KMS-11 (cell line): ENCODE data around the gene CACNA2D1.

ENCODE experiments used
- H2AFZ ChIP-seq: fragments of 200-600 bp; sonication (generic); 2 replicates; pipeline ENCODE4 v1.6.1; 2016; ENCODE audit warnings: antibody characterized with exemption, mixed run types, low read depth
- H3K27ac ChIP-seq: fragments of 200-600 bp; sonication (generic); 2 replicates; pipeline ENCODE4 v1.6.1; 2016; ENCODE audit warnings: mild to moderate bottlenecking, mixed run types
- H3K27me3 ChIP-seq: fragments of 200-600 bp; sonication (generic); 2 replicates; pipeline ENCODE4 v1.6.1; 2017; ENCODE audit warnings: mild to moderate bottlenecking, low read depth, mixed run types, moderate library complexity; ENCODE audit not compliant: insufficient read depth
- H3K36me3 ChIP-seq: fragments of 200-600 bp; sonication (generic); 2 replicates; pipeline ENCODE4 v1.6.1; 2017; ENCODE audit warnings: mild to moderate bottlenecking, mixed run types; ENCODE audit not compliant: insufficient read depth
- H3K4me1 ChIP-seq: fragments of 200-600 bp; sonication (generic); 2 replicates; pipeline ENCODE4 v1.6.1; 2016; ENCODE audit warnings: mild to moderate bottlenecking, low read depth, mixed run types; ENCODE audit not compliant: poor library complexity, severe bottlenecking
- H3K4me2 ChIP-seq: fragments of 200-600 bp; sonication (generic); 2 replicates; pipeline ENCODE4 v1.7.0; 2016; ENCODE audit warnings: mild to moderate bottlenecking, mixed run types
- H3K4me3 ChIP-seq: fragments of 200-600 bp; sonication (generic); IDR thresholded peaks from 2 replicates; pipeline ENCODE4 v1.6.1; 2017; ENCODE audit warnings: low read depth, low read length, mixed read lengths; ENCODE audit not compliant: insufficient read depth
- H3K79me2 ChIP-seq: fragments of 200-600 bp; sonication (generic); 2 replicates; pipeline ENCODE4 v1.6.1; 2016; ENCODE audit warnings: low read depth, mixed run types; ENCODE audit not compliant: insufficient read depth
- H3K9ac ChIP-seq: fragments of 200-600 bp; sonication (generic); 2 replicates; pipeline ENCODE4 v1.6.1; 2016; ENCODE audit warnings: mild to moderate bottlenecking, mixed run types
- H4K20me1 ChIP-seq: fragments of 200-600 bp; sonication (generic); 2 replicates; pipeline ENCODE4 v1.6.1; 2016; ENCODE audit warnings: mild to moderate bottlenecking, mixed run types; ENCODE audit not compliant: insufficient read depth
- CTCF ChIP-seq: fragments of 200-600 bp; sonication (generic); conservative IDR thresholded peaks from 2 replicates; pipeline ENCODE4 v1.6.1; 2017; ENCODE audit warnings: low read depth, mild to moderate bottlenecking, antibody characterized with exemption, low read length, moderate library complexity, mixed read lengths

The CACNA2D1 gene

DNA sequence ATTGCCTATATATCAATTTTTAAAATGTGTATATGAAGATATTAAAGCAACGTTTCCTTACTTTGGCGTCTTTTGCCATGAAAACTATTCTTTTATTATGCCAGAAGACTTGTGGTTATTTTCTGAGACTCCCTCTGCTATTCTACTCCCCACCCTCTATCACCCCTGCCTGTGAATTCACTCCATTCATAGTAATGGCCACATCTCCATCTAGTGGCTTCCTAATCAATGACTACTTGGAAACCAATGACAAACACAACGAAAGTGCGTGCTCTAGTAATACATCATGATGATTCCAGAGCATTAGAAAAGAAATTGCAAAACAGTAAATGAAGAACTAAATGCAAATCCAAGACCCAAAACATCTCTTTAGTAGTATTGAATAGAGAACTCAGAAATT is 487.1 kb downstream of the CACNA2D1 start:
- Histone ChIP-seq H3K9ac (no peak overlapping the region), H3K36me3 (no peaks in the 10 kb centered on the region), H3K27ac (no peak overlapping the region), H4K20me1 (no peaks in the 10 kb centered on the region), H3K4me3 (no peak overlapping the region), H3K4me2 (peak overlapping the region; percentile 80), H3K79me2 (no peaks in the 10 kb centered on the region), H2AFZ (no peak overlapping the region), H3K27me3 (no peaks in the 10 kb centered on the region), H3K4me1 (peaks cover 70% of the 10 kb centered on the region)
- peak; percentile 89 for TF ChIP-seq CTCF

DNA sequence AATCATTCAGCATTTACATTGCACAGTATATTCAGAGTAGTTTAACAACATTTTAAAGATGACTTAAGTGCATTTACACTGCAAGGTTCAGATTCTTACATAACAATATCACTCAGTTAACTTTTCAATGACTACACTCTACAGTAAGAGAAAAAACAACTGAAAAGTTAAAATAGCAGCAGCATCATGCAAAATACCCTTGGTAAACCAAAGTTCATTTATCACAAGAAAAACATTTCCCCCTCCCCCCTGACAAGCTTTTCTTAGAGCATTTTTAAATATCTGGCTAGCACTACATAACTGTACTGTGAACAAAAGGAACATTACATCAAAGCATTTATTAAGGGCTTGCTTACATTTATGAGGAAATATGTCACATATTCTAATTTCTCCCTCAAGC is 494.3 kb downstream of the CACNA2D1 start:
- Histone ChIP-seq H3K4me1 (peaks cover 18% of the 10 kb centered on the region), H2AFZ (no peak overlapping the region), H3K4me2 (no peak overlapping the region), H3K79me2 (no peaks in the 10 kb centered on the region), H3K27me3 (no peaks in the 10 kb centered on the region), H3K4me3 (no peak overlapping the region), H3K36me3 (no peaks in the 10 kb centered on the region), H3K9ac (no peak overlapping the region), H4K20me1 (no peaks in the 10 kb centered on the region), H3K27ac (no peak overlapping the region)
- no peak for TF ChIP-seq CTCF

GRCh38 chr7:81944058-81944457 is 499.5 kb downstream of the CACNA2D1 start:
- H3K79me2 ChIP-seq = no peaks in the 10 kb centered on the region
- H3K4me2 ChIP-seq = no peak overlapping the region
- TF ChIP-seq CTCF = no peak
- H3K27ac ChIP-seq = no peak overlapping the region
- no peak overlapping the region for H3K4me3 ChIP-seq
- H3K27me3 ChIP-seq = no peaks in the 10 kb centered on the region
- H3K36me3 ChIP-seq = no peaks in the 10 kb centered on the region
- no peak overlapping the region for H2AFZ ChIP-seq
- no peaks in the 10 kb centered on the region for H3K4me1 ChIP-seq
- H3K9ac ChIP-seq = no peak overlapping the region
- no peaks in the 10 kb centered on the region for H4K20me1 ChIP-seq

- no peak overlapping the region for H3K27ac ChIP-seq
- H2AFZ ChIP-seq = no peak overlapping the region
- no peak overlapping the region for H3K9ac ChIP-seq
- no peaks in the 10 kb centered on the region for H3K36me3 ChIP-seq
- no peaks in the 10 kb centered on the region for H3K27me3 ChIP-seq
- no peak overlapping the region for H3K4me2 ChIP-seq
- no peaks in the 10 kb centered on the region for H4K20me1 ChIP-seq
- TF ChIP-seq CTCF = no peak
- H3K4me3 ChIP-seq = no peak overlapping the region
- H3K79me2 ChIP-seq = no peaks in the 10 kb centered on the region
- H3K4me1 ChIP-seq = peaks cover 5% of the 10 kb centered on the region
Observed at GRCh38 chr7:81937091-81937490, 506.5 kb downstream of the CACNA2D1 start.
